ENCODE results near the gene HOXC4.
A peak's percentile ranks its signal among the peaks of the same experiment; 100 is the strongest.

The HOXC4 gene

GRCh38 chr12:54017878-54018467 is 35.7 kb upstream of the HOXC4 start (continued):
- TF ChIP-seq ZNF704 (tag by site-specific recombination; IDR thresholded peaks at IDR 0.05), result peak; percentile 80; the same call in 1 of the 2 replicates
- TF ChIP-seq ZBTB17 (tag by site-specific recombination; IDR thresholded peaks at IDR 0.05), result 0 out of 2 replicates have a peak, but pooled peaks have one; percentile 58
- peak; percentile 30; the same call in 1 of the 2 replicates for TF ChIP-seq FEZF1 (tag by site-specific recombination; IDR thresholded peaks at IDR 0.05)
- peak; percentile 71 for TF ChIP-seq BCL11A (tag by site-specific recombination; IDR thresholded peaks at IDR 0.05; ENCODE audit: low read depth)
- peak; percentile 75 for TF ChIP-seq WT1 (tag by site-specific recombination; IDR thresholded peaks at IDR 0.05)
- TF ChIP-seq ZNF18 (tag by site-specific recombination; IDR thresholded peaks at IDR 0.05), result no peak
- peak; percentile 93 for TF ChIP-seq EGR2 (tag by site-specific recombination; IDR thresholded peaks at IDR 0.05; ENCODE audit: low read depth)
- no peak for TF ChIP-seq ZNF23 (tag by site-specific recombination; IDR thresholded peaks at IDR 0.05; ENCODE audit: borderline replicate concordance)
- no peak for TF ChIP-seq ZNF26 (tag by site-specific recombination; IDR thresholded peaks at IDR 0.05)
- TF ChIP-seq KLF1 (tag by site-specific recombination; IDR thresholded peaks at IDR 0.05), result peak; percentile 91
- TF ChIP-seq ZNF398 (tag by site-specific recombination; IDR thresholded peaks at IDR 0.05), result peak; percentile 98
- TF ChIP-seq YY1 (tag by site-specific recombination; IDR thresholded peaks at IDR 0.05), result peak; percentile 80
- TF ChIP-seq ZNF148 (tag by site-specific recombination; IDR thresholded peaks at IDR 0.05; ENCODE audit: borderline replicate concordance), result no peak
- peak; percentile 88 for TF ChIP-seq HIC1 (tag by site-specific recombination; IDR thresholded peaks at IDR 0.05)
- no peak for TF ChIP-seq ZNF211 (tag by site-specific recombination; IDR thresholded peaks at IDR 0.05; ENCODE audit: low read depth)
- peak; percentile 89 for TF ChIP-seq ZXDB (tag by site-specific recombination; IDR thresholded peaks at IDR 0.05)
- TF ChIP-seq ZNF610 (tag by site-specific recombination; IDR thresholded peaks at IDR 0.05; ENCODE audit: borderline replicate concordance), result peak; percentile 45; the same call in 1 of the 2 replicates
- peak; percentile 81; the same call in 1 of the 2 replicates for TF ChIP-seq ZNF391 (tag by site-specific recombination; IDR thresholded peaks at IDR 0.05; ENCODE audit: borderline replicate concordance, low read depth)
- TF ChIP-seq ZNF654 (tag by site-specific recombination; IDR thresholded peaks at IDR 0.05; ENCODE audit: low read depth), result no peak
- TF ChIP-seq ZBTB26 (tag by site-specific recombination; optimal IDR thresholded peaks at IDR 0.05), result peak; percentile 43
- peak; percentile 59 for TF ChIP-seq GLIS1 (tag by site-specific recombination; IDR thresholded peaks at IDR 0.05)
- peak; percentile 18 for TF ChIP-seq ZEB2 (tag by site-specific recombination; IDR thresholded peaks at IDR 0.05)
- TF ChIP-seq ZNF311 (tag by site-specific recombination; IDR thresholded peaks at IDR 0.05; ENCODE audit: borderline replicate concordance), result no peak

Measured in HEK293 (cell line).